Measurements from ENCODE around the gene CLDN16.

The CLDN16 gene

DNA sequence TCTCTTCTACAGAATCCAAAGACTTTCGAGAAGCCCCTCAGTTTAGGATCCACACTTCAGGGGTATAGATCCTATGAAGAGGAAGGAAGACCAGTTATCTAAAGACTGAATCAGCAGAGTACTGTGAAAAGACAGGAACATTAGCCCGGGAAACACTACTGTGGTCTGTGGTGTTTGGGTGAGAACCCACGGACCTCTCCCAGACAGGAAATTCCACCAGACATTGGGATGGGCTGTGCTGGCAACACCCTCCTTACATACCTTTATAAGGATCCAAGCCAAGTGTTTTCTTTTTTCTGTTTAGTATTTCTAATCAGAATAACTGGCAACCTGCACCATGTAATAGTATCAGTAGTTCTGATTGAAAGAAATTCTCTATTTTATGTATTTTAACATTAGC, 47.7 kb downstream of the CLDN16 start:
- no peak for DNase-seq (ENCODE audit: low read depth in 1 of 2, low spot score in 1 of 2)

DNA sequence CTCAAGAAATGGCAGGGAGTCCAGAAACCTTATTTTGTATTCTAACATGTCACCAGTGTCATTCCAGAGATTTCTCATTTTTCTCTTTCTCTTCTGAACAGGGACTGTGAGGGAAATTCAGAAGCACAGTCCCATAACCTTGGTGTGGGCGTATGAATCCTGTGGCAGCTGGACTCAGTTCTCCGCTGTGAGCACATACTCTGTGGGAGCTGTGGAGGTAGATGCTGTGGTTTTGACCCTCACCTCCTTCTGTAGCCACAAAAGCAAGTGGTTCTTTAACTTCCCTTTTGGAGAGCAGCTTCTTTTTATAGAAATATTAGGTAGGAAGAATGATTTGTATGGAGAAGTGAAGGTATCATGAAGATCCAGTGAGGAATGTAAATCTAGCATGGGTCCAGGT, 48.4 kb downstream of the CLDN16 start:
- no peak for DNase-seq (ENCODE audit: low read depth in 1 of 2, low spot score in 1 of 2)

DNA sequence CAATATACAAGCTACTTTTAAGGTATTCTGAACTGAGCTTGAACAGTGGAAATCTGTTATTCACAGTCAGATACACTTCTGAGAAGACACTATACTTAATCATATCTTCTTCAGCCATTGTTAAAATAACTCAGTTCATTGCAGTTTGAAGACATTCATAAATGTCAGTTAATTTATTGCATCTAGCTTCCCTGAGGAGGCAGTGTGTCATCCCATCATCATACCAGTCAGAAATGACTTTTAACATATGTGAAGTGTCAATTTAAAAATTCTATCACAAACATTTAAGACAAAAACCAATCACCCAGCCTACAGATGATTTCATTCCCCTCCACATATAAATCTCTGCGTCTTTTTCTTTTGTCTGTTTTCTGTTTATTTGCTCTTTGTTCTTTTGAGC, 54.3 kb downstream of the CLDN16 start:
- DNase-seq (ENCODE audit: low read depth in 1 of 2, low spot score in 1 of 2) = no peak

DNA sequence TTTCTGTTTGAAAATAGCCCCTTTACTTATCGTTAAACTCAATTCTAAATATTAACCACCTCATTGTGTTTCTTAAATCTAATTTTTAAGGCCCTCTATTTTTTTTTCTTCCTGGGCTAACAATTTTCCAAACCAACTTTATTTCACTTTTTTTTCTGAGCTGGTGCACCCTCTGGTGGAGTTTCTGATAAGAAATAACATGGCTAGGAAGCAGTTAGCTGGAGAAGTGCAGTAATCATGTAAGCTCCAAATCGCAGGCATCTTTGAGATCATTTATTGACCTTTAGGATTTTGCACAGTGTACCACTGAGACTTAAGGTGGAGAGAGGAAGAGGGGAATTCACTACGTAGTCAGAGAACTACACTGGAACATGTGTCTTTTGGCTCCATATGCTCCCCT, 55.3 kb downstream of the CLDN16 start:
- no peak for DNase-seq (ENCODE audit: low read depth in 1 of 2, low spot score in 1 of 2)

DNA sequence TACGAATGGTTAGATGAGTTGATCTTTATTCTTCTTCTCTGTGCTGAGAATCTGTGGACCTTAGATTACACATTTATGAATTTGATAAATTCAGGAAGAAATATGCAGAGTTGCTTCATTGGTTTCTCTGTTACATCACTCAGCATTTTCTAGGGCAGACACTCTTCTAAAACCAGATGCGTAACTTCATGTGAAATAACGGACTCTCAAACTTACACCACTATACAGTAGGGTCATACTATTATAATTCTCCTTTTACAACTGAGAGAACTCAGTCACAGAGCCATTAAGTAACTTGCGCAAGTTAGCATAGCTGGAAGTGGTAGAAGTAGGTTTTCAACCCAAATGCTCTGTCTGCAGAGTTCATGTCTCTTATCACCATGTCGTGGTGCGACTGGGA, 56.0 kb downstream of the CLDN16 start:
- no peak for DNase-seq (ENCODE audit: low read depth in 1 of 2, low spot score in 1 of 2)

DNA sequence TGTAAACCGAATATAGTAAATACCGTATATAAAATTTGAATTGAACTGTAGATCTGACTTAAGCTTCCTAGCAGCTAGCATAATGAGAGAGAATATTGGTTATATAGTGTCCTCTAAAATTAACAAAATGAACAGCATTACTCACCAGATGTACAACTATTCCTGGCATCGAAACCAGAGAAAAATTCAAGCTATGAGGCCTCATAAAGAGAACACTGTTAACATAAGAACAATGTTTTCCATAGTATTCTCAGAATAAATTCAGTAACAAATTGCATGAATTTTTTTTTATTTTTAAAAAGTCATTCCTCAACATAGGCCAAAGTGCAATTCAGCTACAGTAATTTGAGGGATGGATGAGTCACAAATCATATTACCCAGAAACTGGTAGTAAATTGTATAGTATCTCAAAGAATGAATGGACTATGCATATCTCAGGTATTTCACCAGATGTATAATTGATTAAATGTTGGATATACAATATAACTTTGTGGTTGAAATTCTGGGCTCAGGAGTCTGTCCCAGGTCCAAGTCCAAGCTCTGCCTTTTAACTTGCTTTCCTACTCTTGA, 56.7 kb downstream of the CLDN16 start:
- no peak for DNase-seq (ENCODE audit: low read depth in 1 of 2, low spot score in 1 of 2)

DNA sequence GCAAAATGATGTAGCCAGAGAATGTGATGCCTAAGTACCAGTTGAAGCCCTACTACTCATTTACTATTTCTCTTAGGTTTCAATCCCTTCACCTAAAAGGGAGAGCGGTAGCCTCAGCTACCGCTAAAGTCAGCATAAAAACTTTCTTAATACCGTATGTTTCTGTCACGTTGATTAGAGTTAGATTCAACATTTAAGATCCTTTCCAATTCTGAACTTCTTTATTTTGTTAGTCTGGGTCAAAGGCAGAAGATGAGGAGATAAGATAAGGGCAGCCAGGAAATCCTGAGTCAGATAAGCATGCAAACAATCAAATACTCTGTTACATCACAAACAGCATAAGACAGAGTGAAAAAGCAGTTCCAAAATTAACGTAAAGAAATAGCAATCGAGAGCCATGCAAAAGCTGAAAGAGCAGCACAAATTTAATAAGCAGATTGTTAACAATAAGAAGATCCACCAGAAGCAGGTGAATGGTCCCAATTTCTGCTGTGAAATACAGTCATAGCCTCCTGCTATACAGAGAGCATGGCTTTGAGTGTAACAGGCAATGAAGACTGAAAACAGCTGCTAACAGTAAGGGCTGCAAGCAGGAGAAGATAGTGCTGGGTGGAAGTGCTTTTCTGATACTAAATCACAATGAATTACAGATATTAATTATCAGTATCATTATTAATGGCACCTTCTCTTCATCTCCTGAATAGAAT, 58.8 kb downstream of the CLDN16 start:
- DNase-seq (ENCODE audit: low read depth in 1 of 2, low spot score in 1 of 2) = no peak

DNA sequence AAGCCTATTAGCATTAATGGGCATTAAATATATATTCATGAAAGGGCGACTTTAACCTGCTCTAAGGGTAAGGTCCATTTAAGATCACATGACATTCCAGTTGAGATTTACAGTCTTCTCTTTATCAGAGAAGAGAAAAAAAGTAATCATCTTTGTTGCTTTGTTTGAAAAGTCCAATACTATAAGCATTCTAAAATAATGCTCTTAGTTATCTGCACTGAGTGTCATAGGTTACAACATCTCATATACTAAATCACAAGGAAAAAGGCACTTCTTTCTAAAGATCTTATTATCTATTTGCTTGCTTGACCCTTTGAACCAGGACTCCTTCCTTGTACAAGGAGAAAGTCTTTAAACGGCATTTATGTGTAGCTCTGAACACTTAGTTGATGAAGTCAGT, 60.3 kb downstream of the CLDN16 start:
- DNase-seq (ENCODE audit: low read depth in 1 of 2, low spot score in 1 of 2) = no peak

DNA sequence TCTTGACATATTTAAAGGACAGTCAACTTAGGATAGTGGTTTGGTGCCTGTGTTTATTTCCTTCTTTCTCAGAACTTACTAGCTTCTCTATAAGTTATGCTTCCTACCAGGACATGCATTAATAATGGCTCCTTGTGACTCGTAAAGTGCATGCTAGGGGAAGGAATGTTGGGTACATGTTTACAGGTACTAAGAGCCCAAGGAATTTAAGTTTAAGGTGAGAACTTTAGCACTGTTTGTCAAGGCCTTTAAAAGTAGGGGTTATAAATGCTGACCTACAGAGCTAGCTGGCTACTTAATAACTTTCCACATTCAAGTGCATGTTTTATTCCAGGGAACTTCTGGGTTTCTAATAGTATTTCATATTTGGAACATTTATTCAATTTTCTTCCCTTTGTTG, 61.8 kb downstream of the CLDN16 start, which contains the start of gene TMEM207:
TSS of gene TMEM207 (minus strand) at position 101 of the 400 bp plus-strand sequence. CDS start at position 9, 92 bp downstream.
- DNase-seq (ENCODE audit: low read depth in 1 of 2, low spot score in 1 of 2) = no peak

DNA sequence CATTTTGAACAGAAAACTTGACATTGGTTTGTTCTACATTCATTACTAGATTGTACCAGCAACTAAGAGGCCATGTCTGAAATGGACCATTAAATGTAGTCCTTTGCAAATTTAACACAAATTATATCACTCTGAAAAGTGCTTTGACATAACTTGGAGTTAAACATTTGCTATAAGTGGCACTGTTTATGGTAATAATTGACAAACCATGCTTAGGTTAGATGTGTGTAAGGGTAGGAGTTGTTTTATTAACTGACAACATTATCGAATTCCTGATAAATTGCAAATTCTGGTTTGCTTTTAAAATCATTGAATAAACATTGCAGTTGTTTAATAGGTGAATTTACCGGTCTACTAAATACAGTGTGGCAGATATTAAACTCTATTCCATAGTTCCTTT, 67.9 kb downstream of the CLDN16 start:
- no peak for DNase-seq (ENCODE audit: low read depth in 1 of 2, low spot score in 1 of 2)

DNA sequence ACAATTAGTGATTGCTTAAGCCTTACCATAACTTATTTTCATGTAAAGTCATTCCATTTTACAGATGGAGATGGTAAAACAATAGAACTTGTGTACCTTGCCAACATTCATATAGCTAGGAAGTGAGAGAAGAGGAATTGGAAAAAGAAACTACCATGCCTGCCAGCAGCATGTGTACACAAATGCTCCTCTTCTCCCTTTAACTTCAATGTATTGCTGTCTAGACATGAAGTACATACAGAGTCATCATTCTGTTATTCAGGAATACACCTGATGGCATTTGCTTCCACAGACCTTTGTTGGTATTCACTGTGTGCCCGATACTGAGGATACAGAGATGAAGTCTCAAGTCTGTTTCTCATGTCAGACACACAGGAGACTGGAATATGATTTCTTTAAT, 68.8 kb downstream of the CLDN16 start:
- no peak for DNase-seq (ENCODE audit: low read depth in 1 of 2, low spot score in 1 of 2)

DNA sequence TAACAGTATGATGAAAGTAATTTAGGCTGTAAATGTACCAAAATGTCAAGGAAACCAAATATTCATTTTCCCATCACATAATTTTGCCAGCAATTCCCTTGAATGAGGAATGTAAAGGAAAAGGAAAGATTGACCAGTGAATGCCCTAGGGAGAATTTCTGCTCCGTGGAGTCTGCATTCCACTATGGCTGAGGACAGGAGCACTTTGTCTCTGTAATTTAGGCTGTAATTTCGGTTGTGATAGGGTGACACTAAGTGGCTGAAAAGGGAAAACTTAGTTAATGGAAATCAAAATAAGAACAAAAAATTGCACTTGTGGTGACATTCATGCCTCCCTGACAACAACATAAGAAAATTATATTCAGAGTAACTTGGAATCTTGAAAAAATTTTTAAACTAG, 70.1 kb downstream of the CLDN16 start:
- no peak for DNase-seq (ENCODE audit: low read depth in 1 of 2, low spot score in 1 of 2)
